Mesenchymal stem cell (in vitro differentiated cells and primary cell): ENCODE results near the gene TTC4.

ENCODE experiments used
- DNase-seq: peaks from one replicate; pipeline ENCODE4 v3.0.0-alpha.2; 2013
- H2AFZ ChIP-seq: one replicate; pipeline ENCODE4 v1.6.1; 2013; ENCODE audit warnings: low read depth, mild to moderate bottlenecking, control low read depth, inconsistent platforms, low read length, moderate library complexity
- H2AK5ac ChIP-seq: 2 replicates; pipeline ENCODE4 v1.6.1; 2013; ENCODE audit warnings: low read length, moderate library complexity, mild to moderate bottlenecking, inconsistent platforms; ENCODE audit not compliant: severe bottlenecking
- H2BK120ac ChIP-seq: one replicate; pipeline ENCODE4 v1.6.1; 2013; ENCODE audit warnings: low read depth, mild to moderate bottlenecking, inconsistent platforms, low read length, moderate library complexity
- H2BK12ac ChIP-seq, 2 experiments: one replicate each; pipeline ENCODE4 v1.6.1; 2013; ENCODE audit warnings: inconsistent platforms in 2 of 2, low read length in 2 of 2, mild to moderate bottlenecking in 2 of 2, moderate library complexity in 2 of 2, control low read depth in 1 of 2
- H2BK15ac ChIP-seq: one replicate; pipeline ENCODE4 v1.6.1; 2013; ENCODE audit warnings: mild to moderate bottlenecking, low read depth, inconsistent platforms; ENCODE audit not compliant: poor library complexity, severe bottlenecking
- H2BK5ac ChIP-seq: 2 replicates; pipeline ENCODE4 v1.6.1; 2013; ENCODE audit warnings: low read depth, mild to moderate bottlenecking, low read length, control low read depth, inconsistent platforms; ENCODE audit not compliant: poor library complexity, severe bottlenecking
- H3K14ac ChIP-seq, 2 experiments: one replicate each; pipeline ENCODE4 v1.6.1; 2013; ENCODE audit warnings: inconsistent platforms in 2 of 2, low read length in 2 of 2, control low read depth in 1 of 2, mild to moderate bottlenecking in 1 of 2, moderate library complexity in 1 of 2
- H3K18ac ChIP-seq, 2 experiments: one replicate each; pipeline ENCODE4 v1.6.1; 2013; ENCODE audit warnings: inconsistent platforms in 2 of 2, low read length in 2 of 2, control low read depth in 1 of 2, low read depth in 1 of 2, mild to moderate bottlenecking in 1 of 2
- H3K23ac ChIP-seq, 2 experiments: one replicate each; pipeline ENCODE4 v1.6.1; 2013; ENCODE audit warnings: inconsistent platforms in 2 of 2, low read length in 2 of 2, mild to moderate bottlenecking in 2 of 2, moderate library complexity in 2 of 2, control low read depth in 1 of 2
- H3K27ac ChIP-seq: 2 replicates; pipeline ENCODE4 v1.5.1; 2013; ENCODE audit warnings: mild to moderate bottlenecking, moderate library complexity, low read length, control low read depth, inconsistent platforms; ENCODE audit not compliant: poor library complexity, severe bottlenecking
- H3K27me3 ChIP-seq, 2 experiments: 2 replicates each; pipeline versions ENCODE4 v1.6.1 to v1.7.0; 2013; ENCODE audit warnings: low read length in 2 of 2, mild to moderate bottlenecking in 2 of 2, moderate library complexity in 2 of 2, control low read depth in 1 of 2, inconsistent platforms in 1 of 2; ENCODE audit not compliant: control insufficient read depth in 1 of 2, insufficient read depth in 1 of 2
- H3K36me3 ChIP-seq, 2 experiments: 2 replicates each; pipeline versions ENCODE4 v1.6.1 to v1.7.0; 2013; ENCODE audit warnings: low read length in 2 of 2, control low read depth in 1 of 2, inconsistent platforms in 1 of 2, low read depth in 1 of 2, mild to moderate bottlenecking in 1 of 2; ENCODE audit not compliant: insufficient read depth in 2 of 2, control insufficient read depth in 1 of 2
- H3K4ac ChIP-seq, 2 experiments: one replicate each; pipeline ENCODE4 v1.6.1; 2013; ENCODE audit warnings: inconsistent platforms in 2 of 2, low read length in 2 of 2, mild to moderate bottlenecking in 2 of 2, moderate library complexity in 2 of 2, control low read depth in 1 of 2, low read depth in 1 of 2
- H3K4me1 ChIP-seq: 2 replicates; pipeline ENCODE4 v1.6.1; 2013; ENCODE audit warnings: low read depth, low read length, control low read depth; ENCODE audit not compliant: control insufficient read depth, insufficient read depth
- H3K4me2 ChIP-seq: 2 replicates; pipeline ENCODE4 v1.6.1; 2013; ENCODE audit warnings: low read length, mild to moderate bottlenecking, inconsistent platforms; ENCODE audit not compliant: poor library complexity, severe bottlenecking
- H3K4me3 ChIP-seq, 2 experiments: 2 replicates each; pipeline versions ENCODE4 v1.5.1 to v1.7.0; 2013; ENCODE audit warnings: low read length in 2 of 2, mild to moderate bottlenecking in 2 of 2, control low read depth in 1 of 2, low read depth in 1 of 2; ENCODE audit not compliant: insufficient read depth in 1 of 2
- H3K79me1 ChIP-seq: replicated peaks from 2 replicates; pipeline ENCODE4 v1.6.1; 2013; ENCODE audit warnings: mild to moderate bottlenecking, control low read depth, low read length, inconsistent platforms; ENCODE audit not compliant: poor library complexity, severe bottlenecking
- H3K9ac ChIP-seq: 2 replicates; pipeline ENCODE4 v1.7.0; 2013; ENCODE audit warnings: mild to moderate bottlenecking, low read length, moderate library complexity
- H3K9me3 ChIP-seq: 2 replicates; pipeline ENCODE4 v1.7.0; 2013; ENCODE audit warnings: mild to moderate bottlenecking, low read length; ENCODE audit not compliant: control insufficient read depth
- H4K8ac ChIP-seq: one replicate; pipeline ENCODE4 v1.6.1; 2013; ENCODE audit warnings: inconsistent platforms, mild to moderate bottlenecking, low read length, moderate library complexity
- H4K91ac ChIP-seq: one replicate; pipeline ENCODE4 v1.6.1; 2013; ENCODE audit warnings: mild to moderate bottlenecking, low read length, inconsistent platforms
- WGBS: methylation state at CpG from one replicate; pipeline ENCODE4 v1.1.7; 2013; ENCODE audit warnings: mixed read lengths; 5-methylcytosine and 5-hydroxymethylcytosine counted together

TTC4 gene

DNA sequence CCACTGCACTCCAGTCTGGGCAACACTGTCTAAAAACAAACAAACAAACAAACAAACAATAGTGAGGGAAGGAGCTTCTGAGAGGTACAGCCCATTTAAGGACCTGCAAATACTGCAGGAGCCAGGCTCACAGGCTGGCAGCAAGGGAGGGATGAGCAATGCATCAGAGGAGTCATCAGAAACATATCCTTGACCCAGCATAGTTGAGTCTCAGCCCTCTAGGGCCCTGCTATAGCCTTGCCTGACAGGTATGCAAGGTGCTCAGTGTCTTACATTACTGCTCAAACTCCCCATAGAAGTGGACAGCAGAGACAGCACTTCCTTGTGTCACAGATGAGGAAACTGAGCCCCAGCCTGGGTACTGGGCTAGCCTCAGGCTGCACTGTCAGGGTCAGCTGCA is 7.3 kb upstream of the TTC4 start:
- Histone ChIP-seq H3K4me1 (no peaks in the 10 kb centered on the region), H4K91ac (peak overlapping the region; percentile 41), H2BK12ac (no peak overlapping the region), H3K4me3 (no peak overlapping the region), H2BK15ac (no peak overlapping the region), H3K79me1 (no peaks in the 10 kb centered on the region), H2BK5ac (no peak overlapping the region), H3K4ac (no peak overlapping the region), H2AFZ (no peak overlapping the region), H3K14ac (no peak overlapping the region), H2AK5ac (no peak overlapping the region), H2BK120ac (no peak overlapping the region), H3K36me3 (no peaks in the 10 kb centered on the region), H3K18ac (no peak overlapping the region), H3K4me2 (no peak overlapping the region), H3K9me3 (no peaks in the 10 kb centered on the region), H3K9ac (no peak overlapping the region), H3K27ac (no peak overlapping the region), H3K27me3 (peaks cover 19 to 58% of the 10 kb centered on the region in 2 experiments), H3K23ac (no peak overlapping the region), H4K8ac (no peak overlapping the region)
- DNase-seq: no peak

- Histone ChIP-seq H2BK5ac (no peak overlapping the region), H3K18ac (no peak overlapping the region), H3K27me3 (peaks cover 16 to 50% of the 10 kb centered on the region in 2 experiments), H3K79me1 (no peaks in the 10 kb centered on the region), H3K27ac (no peak overlapping the region), H3K23ac (no peak overlapping the region), H3K4me2 (no peak overlapping the region), H3K4me3 (no peak overlapping the region), H3K36me3 (no peaks in the 10 kb centered on the region), H2BK12ac (no peak overlapping the region), H3K4ac (no peak overlapping the region), H4K91ac (no peak overlapping the region), H2AK5ac (no peak overlapping the region), H3K4me1 (peaks cover under 1% of the 10 kb centered on the region), H2BK15ac (no peak overlapping the region), H2AFZ (no peak overlapping the region), H3K14ac (no peak overlapping the region), H3K9me3 (no peaks in the 10 kb centered on the region), H3K9ac (no peak overlapping the region), H4K8ac (no peak overlapping the region), H2BK120ac (no peak overlapping the region)
- DNase-seq: no peak
- 82% methylated on average over 8 of the region's 8 CpGs for WGBS
Observed at GRCh38 chr1:54709547-54710292, 5.9 kb upstream of the TTC4 start.

DNA sequence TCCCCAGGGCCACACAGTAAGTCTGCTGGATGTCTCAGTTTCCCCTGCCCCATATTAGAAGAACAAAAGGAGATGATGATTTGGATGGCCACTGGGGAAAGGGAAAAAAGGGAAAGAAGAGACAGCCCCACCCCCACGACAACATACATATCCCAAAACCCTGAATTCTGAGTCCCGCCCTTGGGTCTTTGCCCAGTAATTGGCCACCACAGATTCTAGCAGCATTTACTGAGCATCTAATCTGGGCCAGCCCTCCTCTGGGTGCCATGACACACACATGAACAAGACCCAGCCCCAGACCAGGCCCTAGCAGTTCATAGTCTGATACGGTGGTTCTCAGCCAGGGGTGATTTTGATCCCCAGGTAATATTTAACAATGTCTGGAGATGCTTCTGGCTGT is 5.2 kb upstream of the TTC4 start:
- H3K18ac ChIP-seq: no peak overlapping the region
- no peak overlapping the region for H2AK5ac ChIP-seq
- DNase-seq: no peak
- no peak overlapping the region for H2AFZ ChIP-seq
- no peak overlapping the region for H2BK120ac ChIP-seq
- H3K27me3 ChIP-seq: peaks cover 16 to 50% of the 10 kb centered on the region in 2 experiments
- no peak overlapping the region for H2BK12ac ChIP-seq
- H3K4ac ChIP-seq: no peak overlapping the region
- H3K4me3 ChIP-seq: no peak overlapping the region
- H4K8ac ChIP-seq: no peak overlapping the region
- no peak overlapping the region for H3K9ac ChIP-seq
- peaks cover 6% of the 10 kb centered on the region for H3K4me1 ChIP-seq
- H3K4me2 ChIP-seq: no peak overlapping the region
- no peak overlapping the region for H2BK15ac ChIP-seq
- no peak overlapping the region for H3K23ac ChIP-seq
- H4K91ac ChIP-seq: no peak overlapping the region
- H3K27ac ChIP-seq: no peak overlapping the region
- H3K36me3 ChIP-seq: no peaks in the 10 kb centered on the region
- H3K79me1 ChIP-seq: no peaks in the 10 kb centered on the region
- no peak overlapping the region for H3K14ac ChIP-seq
- WGBS: 100% methylated on average over 2 of the region's 3 CpGs
- no peak overlapping the region for H2BK5ac ChIP-seq
- H3K9me3 ChIP-seq: no peaks in the 10 kb centered on the region

DNA sequence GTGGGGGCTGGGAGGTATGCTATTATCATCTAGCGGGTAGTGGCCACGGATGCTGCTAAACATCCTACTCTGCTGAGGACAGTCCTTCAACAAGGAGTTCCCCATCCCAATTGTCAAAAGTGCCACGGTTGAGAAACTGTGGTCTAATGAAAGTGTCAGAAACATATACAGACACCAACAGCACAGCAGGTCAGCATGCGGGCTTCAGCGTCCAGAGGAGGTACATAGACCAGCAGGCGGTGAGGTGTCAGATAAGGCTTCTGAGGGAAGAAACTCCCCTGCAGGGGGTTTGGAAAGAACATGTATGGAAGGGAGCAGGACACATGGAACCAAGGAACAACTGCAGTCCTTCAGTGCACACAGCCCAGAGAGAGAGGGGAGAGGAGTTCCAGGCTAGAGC is 4.8 kb upstream of the TTC4 start:
- H3K4ac ChIP-seq: no peak overlapping the region
- peaks cover 7% of the 10 kb centered on the region for H3K4me1 ChIP-seq
- no peak overlapping the region for H2AK5ac ChIP-seq
- H3K4me3 ChIP-seq: no peak overlapping the region
- no peak overlapping the region for H3K9ac ChIP-seq
- H3K27me3 ChIP-seq: peaks cover 16 to 50% of the 10 kb centered on the region in 2 experiments
- no peaks in the 10 kb centered on the region for H3K36me3 ChIP-seq
- no peak overlapping the region for H2BK12ac ChIP-seq
- DNase-seq: no peak
- no peak overlapping the region for H4K91ac ChIP-seq
- no peak overlapping the region for H3K18ac ChIP-seq
- H3K27ac ChIP-seq: no peak overlapping the region
- H4K8ac ChIP-seq: no peak overlapping the region
- no peak overlapping the region for H3K14ac ChIP-seq
- WGBS: 81% methylated on average over 6 of the region's 6 CpGs
- no peak overlapping the region for H3K4me2 ChIP-seq
- H2BK5ac ChIP-seq: no peak overlapping the region
- H3K9me3 ChIP-seq: no peaks in the 10 kb centered on the region
- no peak overlapping the region for H2AFZ ChIP-seq
- H2BK15ac ChIP-seq: no peak overlapping the region
- no peak overlapping the region for H3K23ac ChIP-seq
- no peak overlapping the region for H2BK120ac ChIP-seq
- H3K79me1 ChIP-seq: no peaks in the 10 kb centered on the region
